ENCODE data around the gene USH2A.

The USH2A gene

DNA sequence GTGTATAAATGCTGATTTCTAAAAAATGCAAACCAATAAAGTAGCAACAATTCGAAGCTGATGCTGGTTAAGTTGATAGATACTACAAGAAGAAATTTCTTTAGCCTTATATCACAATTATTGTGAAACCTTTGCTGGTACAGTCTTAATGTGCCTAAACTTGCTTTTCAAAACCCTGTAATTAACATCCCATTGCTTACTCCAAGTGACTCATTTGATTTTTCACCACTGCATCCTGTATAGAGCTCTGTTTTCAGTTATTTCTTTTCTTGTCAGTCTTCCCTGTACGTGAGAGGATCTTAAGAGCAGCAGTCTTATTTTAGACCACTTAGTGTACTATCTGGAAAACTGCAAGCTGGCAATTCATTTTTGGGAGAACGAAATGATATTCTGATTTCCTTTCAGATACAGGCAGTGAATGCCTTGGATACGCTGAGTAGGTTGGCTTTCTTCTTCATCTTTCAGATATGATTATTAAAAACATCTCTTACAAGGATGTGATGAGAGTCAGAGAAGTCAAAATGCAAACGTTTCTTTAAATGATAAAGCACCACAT is 645.8 kb downstream of the USH2A start:
- no peak for DNase-seq (ENCODE audit: low read depth)

GRCh38 chr1:215776336-215776735 is 646.9 kb downstream of the USH2A start:
- no peak for DNase-seq (ENCODE audit: low read depth)

DNA sequence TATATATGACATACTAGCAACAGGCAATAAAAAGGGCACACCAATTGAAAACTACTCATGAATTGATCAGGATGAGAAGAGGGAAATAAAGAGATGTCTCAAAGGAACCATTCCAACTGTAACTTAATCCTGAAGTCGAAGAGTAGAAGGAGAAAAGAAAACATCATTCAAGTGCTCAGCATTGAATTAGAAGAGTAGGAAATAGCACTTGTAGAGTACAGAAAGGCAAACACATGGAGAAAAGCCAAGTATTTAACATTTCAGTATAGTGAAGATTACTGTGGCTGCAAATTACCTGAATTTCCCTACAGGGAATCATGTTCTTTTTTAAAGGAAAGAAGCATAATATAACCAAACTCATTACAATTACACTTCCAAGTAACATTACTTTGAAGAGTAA is 651.1 kb downstream of the USH2A start:
- DNase-seq (ENCODE audit: low read depth): no peak

DNA sequence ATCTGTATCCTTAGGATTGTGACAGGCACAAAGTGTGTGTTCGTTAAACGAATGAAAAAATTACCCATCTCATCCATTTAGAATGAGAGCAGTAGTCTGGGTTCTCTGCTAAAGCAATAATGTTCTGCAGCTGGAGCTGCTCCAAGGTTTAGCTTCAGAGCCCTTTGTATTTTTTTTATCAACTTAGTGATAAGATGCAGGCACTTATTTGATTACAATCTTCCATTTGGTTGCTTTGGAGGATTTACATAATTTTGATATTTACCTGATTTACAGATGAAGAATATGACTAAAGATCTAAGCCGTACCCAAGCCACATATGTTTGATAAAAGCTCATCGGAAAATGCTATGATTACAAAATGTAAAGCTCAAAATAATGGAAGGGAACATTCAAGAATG is 654.9 kb downstream of the USH2A start:
- no peak for DNase-seq (ENCODE audit: low read depth)

DNA sequence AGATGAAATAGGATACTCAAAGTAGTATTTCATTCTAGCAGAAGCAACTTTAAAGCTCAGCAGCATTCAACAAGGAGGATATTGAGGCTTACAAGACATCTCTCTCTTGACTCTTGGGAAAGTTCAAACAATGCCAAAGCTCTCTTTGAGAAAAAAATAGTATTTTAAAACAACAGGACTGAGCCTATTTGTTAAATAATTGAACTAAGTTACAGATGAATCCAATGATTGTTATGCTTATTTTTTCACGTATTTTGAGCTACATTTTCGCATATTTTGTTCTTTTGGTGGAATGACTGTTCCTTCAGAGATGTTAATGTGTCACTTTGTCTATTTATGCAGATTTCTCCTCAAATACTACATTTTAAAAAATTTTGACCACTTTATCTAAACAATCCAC is 655.5 kb downstream of the USH2A start:
- no peak for DNase-seq (ENCODE audit: low read depth)

DNA sequence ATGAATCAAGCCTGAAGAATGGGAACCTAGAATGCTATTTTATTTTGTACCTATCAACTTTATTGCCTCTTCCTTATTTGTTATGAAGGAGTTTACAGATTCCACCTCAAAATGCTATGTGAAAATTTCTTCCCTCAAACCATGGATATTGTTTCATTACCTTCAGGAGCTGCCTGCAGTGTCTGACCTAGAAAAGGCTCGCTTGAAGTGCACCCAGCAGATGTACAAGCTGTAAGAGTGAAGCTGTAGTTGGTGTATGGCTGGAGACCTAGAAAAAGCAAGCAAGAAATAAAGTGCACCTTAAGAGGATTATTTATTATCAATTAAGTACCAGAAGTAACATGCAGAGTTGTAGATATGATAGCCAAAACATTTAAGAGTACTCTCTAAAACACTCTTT is 656.7 kb downstream of the USH2A start:
- DNase-seq (ENCODE audit: low read depth): no peak

GRCh38 chr1:215765833-215766232 is 657.4 kb downstream of the USH2A start:
- DNase-seq (ENCODE audit: low read depth): no peak

DNA sequence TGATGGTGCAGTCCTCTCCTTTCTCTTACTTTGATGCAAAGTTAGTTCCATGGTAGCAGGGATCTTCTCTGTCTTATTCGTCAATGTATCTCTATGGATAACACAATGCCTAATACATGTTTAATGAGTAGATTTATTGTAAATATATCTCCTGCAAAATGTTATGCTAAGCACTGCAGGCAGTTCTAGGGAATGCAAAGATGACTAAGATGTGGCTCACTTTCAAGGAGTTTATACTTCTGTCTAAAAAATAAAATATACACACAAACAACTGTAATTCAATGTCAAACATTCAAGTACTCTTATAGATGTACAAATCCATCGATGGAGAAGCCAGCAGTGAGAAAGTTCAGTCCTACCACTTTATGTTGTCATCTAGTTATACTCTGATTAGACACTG is 661.8 kb downstream of the USH2A start:
- DNase-seq (ENCODE audit: low read depth): no peak

GRCh38 chr1:215754112-215754511 is 669.1 kb downstream of the USH2A start:
- DNase-seq (ENCODE audit: low read depth): no peak

DNA sequence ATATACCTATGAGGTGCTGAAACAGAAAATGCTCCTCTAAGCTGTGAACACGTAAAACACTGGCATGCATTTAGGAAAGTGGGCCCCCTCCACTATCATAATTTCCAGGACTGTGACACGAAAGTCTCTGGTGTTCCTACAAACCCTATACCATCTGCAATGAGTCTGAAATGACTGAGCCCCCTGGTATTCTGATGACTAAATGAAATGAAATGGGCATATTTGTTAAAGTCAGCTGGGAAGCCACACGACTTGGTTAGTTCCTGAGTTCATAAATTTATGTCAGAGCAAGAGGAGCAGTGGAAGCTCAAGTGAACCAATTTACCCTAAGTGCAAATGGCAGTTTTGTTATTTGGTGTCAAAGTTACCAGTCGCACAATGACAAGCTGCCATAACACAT is 673.8 kb downstream of the USH2A start:
- DNase-seq (ENCODE audit: low read depth): no peak

GRCh38 chr1:215748431-215748830 is 674.8 kb downstream of the USH2A start:
- DNase-seq (ENCODE audit: low read depth): no peak

DNA sequence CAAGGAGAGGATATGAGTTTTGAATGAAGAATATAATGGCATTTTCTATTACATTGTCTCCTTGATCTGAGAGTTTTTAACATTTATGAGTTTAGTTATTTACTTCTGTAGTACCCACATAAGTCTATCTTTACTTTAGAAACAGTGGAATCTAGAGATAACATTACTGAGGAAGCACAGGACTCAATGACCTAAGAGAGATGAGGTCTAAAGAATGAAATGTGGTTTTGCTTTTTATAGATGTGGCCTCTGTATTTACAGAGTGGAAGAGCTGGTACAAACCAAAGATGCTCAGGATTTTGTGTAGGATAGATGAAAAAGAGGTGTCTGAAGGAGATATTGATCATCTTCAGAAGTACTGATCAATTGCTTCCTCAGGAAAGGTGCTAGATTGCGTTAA is 678.8 kb downstream of the USH2A start:
- no peak for DNase-seq (ENCODE audit: low read depth)

- no peak for DNase-seq (ENCODE audit: low read depth)
Measured at GRCh38 chr1:215739025-215739424, 684.2 kb downstream of the USH2A start.

DNA sequence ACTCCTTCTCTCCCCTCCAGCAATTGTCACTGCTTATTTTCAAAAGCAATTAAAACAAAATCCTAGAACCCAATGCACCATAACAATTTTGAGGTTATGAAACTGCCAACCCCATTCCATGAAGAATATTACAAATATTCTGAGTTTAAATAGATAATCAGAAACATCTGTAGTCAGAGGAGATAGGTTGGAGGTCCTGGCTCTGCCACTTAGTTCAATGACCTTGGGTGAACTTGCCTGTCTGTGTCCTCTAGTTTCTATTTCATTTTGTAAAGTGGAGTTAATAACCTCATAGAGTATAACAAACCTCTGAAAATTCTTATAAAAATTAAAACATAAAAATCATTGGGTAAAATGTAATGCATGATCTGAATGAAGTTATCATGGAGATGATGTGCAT is 691.5 kb downstream of the USH2A start:
- DNase-seq (ENCODE audit: low read depth): no peak

GRCh38 chr1:215730600-215730999 is 692.6 kb downstream of the USH2A start:
- DNase-seq (ENCODE audit: low read depth): no peak

GRCh38 chr1:215728169-215728568 is 695.1 kb downstream of the USH2A start:
- DNase-seq (ENCODE audit: low read depth): no peak

DNA sequence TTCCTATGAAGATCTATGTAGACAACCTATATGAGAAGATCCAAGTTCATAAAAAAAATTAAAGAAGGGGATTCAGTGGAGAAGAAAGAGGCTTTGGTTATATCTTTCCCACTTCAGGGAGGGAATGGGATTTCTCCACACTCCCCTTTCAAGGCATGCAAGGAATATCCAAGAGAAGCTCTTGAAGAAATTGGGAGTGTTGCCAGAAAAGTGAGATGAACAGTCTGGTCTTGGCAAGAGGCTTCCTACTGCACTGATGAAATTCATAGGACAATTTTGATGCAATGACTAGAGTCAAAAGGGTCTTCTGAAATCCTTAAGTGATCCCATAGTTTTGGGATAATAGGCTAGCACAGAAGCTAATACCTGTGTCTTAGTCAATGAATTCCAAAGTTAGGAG is 703.1 kb downstream of the USH2A start:
- no peak for DNase-seq (ENCODE audit: low read depth)

DNA sequence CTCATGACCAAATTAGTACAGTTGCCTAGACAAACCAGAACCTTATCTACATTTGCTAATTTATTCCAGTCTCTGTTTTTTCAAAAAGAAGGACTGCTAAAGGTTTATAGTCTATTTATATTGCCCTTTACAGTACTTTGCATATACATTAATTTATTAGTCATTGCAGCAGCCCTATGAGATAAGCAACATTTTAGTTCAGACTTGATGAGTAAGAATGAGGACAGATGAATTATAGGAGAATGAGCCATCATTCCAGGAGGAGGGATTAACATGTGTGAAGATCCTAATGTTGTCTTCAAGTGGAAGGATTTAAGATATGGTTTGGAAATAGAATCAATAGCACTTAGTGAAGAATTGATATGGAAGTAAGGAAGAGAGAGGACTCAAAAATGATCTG is 703.7 kb downstream of the USH2A start:
- no peak for DNase-seq (ENCODE audit: low read depth)

DNA sequence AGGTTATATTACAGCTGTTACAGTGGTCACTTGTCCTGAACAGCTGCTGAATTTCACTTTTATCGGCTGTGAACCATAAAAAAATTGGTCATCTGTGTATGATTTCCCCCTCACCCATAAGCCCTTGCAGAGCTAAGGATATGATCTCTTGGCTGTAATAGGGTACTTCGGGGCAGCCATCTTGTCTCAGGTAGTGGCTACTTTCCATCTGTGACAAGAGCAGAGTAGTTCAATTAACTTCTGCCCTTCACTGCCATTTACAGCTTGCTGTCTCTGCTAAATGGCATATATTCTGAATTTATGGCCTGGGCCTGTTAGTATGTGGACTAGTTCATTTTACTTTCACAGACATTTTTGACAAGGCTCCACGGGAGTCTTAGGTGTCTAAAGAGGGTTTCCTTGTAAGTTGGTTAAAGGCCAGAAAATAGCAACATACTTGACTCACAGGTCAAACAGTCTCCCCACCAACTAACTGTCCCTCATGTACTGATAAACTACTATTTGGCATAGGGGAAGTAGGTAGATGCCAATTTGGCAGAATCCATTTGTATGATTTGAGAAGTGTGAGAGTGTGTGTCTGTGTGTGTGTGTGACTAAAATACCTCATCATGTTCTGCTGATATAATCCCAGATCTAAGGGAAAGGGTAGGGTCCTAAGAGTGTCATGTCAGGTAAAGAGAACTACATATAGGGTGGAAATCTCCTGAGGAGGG is 704.5 kb downstream of the USH2A start:
- DNase-seq (ENCODE audit: low read depth): no peak

DNA sequence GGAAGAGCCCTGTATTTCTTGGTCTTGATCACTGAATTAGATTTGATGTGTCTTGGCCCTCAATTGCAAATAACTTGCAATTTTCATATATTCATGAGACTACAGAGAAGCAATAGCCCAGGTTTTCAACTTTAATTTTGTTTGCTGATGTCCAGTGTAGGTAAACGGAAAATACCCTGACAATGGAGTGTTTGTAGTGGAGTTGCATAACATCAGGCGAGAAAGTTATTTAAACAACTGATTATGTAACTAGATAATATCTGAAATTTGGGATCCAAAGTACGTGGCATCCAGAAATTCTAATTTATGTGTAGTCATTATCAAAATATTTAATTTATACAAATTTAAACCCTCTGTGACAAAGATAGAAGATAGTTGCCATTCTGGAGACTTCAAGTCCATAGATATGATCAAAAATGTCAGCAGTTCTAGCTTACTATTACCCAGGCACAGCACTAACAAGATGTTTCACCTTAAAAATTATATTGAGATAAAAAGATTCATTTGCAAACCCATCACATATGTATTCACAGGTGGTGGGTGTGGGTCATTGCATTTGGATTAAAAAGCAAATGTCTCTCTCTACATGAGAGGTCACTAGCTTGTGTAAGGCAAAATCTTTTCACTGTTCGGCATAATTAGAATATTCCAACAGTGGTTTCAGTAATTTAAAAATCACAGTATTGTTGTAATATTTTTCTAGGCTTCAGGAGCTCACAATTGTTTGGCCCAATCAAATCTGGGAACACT is 705.4 kb downstream of the USH2A start:
- DNase-seq (ENCODE audit: low read depth): no peak

DNA sequence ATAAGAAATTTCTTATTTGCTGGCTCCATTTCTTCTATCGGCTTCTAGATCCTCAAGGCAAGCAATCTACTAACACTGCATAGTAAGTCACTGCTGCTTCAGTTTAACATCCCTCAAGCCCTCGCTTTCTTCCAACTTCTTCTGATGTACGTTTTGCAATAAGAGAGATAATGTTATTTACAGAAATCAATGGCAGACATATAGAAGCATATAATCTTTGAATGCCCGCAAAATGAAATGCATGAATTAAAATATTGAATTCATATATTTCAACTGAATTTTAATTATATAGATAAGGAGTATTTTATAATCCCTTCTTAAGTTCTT is 712.4 kb downstream of the USH2A start:
- no peak for DNase-seq (ENCODE audit: low read depth)

GRCh38 chr1:215710036-215710898 is 713.0 kb downstream of the USH2A start:
- DNase-seq (ENCODE audit: low read depth): no peak

Measured in stimulated activated CD8-positive, alpha-beta memory T cell treated with anti-CD3 and anti-CD28 coated beads, Interleukin-15, amount 100 ng/mL, for 24 hours (primary cell).